IMR-90 (cell line): Measurements from ENCODE around the gene ABCG8. TPM values are rescaled to one million over a fixed set of nuclear protein-coding genes. Genes with fewer than 3 reads are reported as not detected.

Experiments
- ATAC-seq: fragments of 200-7000 bp; cut with Tn5 transposase; 2 replicates; pipeline ENCODE4 v1.9.1; 2020; ENCODE audit warnings: low read depth, mild to moderate bottlenecking, moderate library complexity
- BruUV-seq: library from RNA; stranded (reverse); fragments of 400-500 nt; replicated peaks from 2 replicates; lab custom pipeline; 2021; lab: Mats Ljungman, UMichigan
- CTCF ChIA-PET: fragments of 300-600 bp; formaldehyde crosslinking; extraction: SDS; loops from one replicate; lab custom pipeline; 2021; ENCODE audit warnings: antibody characterized with exemption; lab: Yijun Ruan, JAX
- POLR2A ChIA-PET: fragments of 300-600 bp; sonication (Branson Sonifier 250); formaldehyde crosslinking; loops from one replicate; lab custom pipeline; 2022; ENCODE audit warnings: antibody characterized with exemption; ENCODE audit not compliant: unreplicated experiment; lab: Charles Lee
- DNase-seq: peaks from one replicate; pipeline ENCODE4 v3.0.0; 2013
- H2AFZ ChIP-seq: replicated peaks from 2 replicates; pipeline ENCODE3; 2013; ENCODE audit warnings: low read length, mild to moderate bottlenecking; ENCODE audit not compliant: poor library complexity
- H2AK5ac ChIP-seq: 2 replicates; pipeline ENCODE4 v1.6.1; 2013; ENCODE audit warnings: low read depth, low read length, inconsistent platforms
- H2AK9ac ChIP-seq: replicated peaks from 2 replicates; pipeline ENCODE3; 2013; ENCODE audit warnings: mild to moderate bottlenecking, low read depth, low read length, moderate library complexity; ENCODE audit not compliant: poor library complexity
- H2BK120ac ChIP-seq: 2 replicates; pipeline ENCODE4 v1.6.1; 2013; ENCODE audit warnings: low read depth, low read length, inconsistent platforms
- H2BK15ac ChIP-seq: 3 replicates; pipeline ENCODE4 v1.6.1; 2013; ENCODE audit warnings: low read depth, low read length, inconsistent platforms
- H2BK20ac ChIP-seq: 2 replicates; pipeline ENCODE4 v1.6.1; 2013; ENCODE audit warnings: low read depth, mild to moderate bottlenecking, inconsistent platforms, low read length, moderate library complexity
- H2BK5ac ChIP-seq: 2 replicates; pipeline ENCODE4 v1.6.1; 2013; ENCODE audit warnings: mild to moderate bottlenecking, low read depth, low read length, inconsistent platforms; ENCODE audit not compliant: poor library complexity, severe bottlenecking
- H3K14ac ChIP-seq: replicated peaks from 2 replicates; pipeline ENCODE4 v1.6.1; 2013; ENCODE audit warnings: low read depth, low read length, inconsistent platforms
- H3K18ac ChIP-seq: 2 replicates; pipeline ENCODE4 v1.6.1; 2013; ENCODE audit warnings: low read depth, low read length, control low read depth
- H3K23ac ChIP-seq: 2 replicates; pipeline ENCODE4 v1.6.1; 2013; ENCODE audit warnings: low read depth, low read length, inconsistent platforms
- H3K27ac ChIP-seq: 2 replicates; pipeline ENCODE4 v1.5.1; 2013; ENCODE audit warnings: mild to moderate bottlenecking, control low read depth, low read length; ENCODE audit not compliant: insufficient read depth
- H3K27me3 ChIP-seq: 2 replicates; pipeline ENCODE4 v1.6.1; 2013; ENCODE audit warnings: low read length; ENCODE audit not compliant: control insufficient read depth, insufficient read depth
- H3K36me3 ChIP-seq: 2 replicates; pipeline ENCODE4 v1.6.1; 2013; ENCODE audit warnings: low read length, mixed read lengths; ENCODE audit not compliant: control insufficient read depth, insufficient read depth
- H3K4ac ChIP-seq: 2 replicates; pipeline ENCODE4 v1.6.1; 2013; ENCODE audit warnings: low read depth, low read length, inconsistent platforms
- H3K4me1 ChIP-seq: 2 replicates; pipeline ENCODE4 v1.6.1; 2013; ENCODE audit warnings: low read length, mixed read lengths; ENCODE audit not compliant: control insufficient read depth, insufficient read depth
- H3K4me2 ChIP-seq: 2 replicates; pipeline ENCODE4 v1.6.1; 2013; ENCODE audit warnings: low read depth, mild to moderate bottlenecking, control low read depth, low read length, moderate library complexity
- H3K4me3 ChIP-seq: 2 replicates; pipeline ENCODE4 v1.5.1; 2013; ENCODE audit warnings: low read depth, mild to moderate bottlenecking, control low read depth, low read length, moderate library complexity; ENCODE audit not compliant: insufficient read depth
- H3K56ac ChIP-seq: 2 replicates; pipeline ENCODE4 v1.6.1; 2013; ENCODE audit warnings: low read length, inconsistent platforms; ENCODE audit not compliant: insufficient read depth; ENCODE audit errors: extremely low read depth
- H3K79me1 ChIP-seq, 2 experiments: 2 replicates each; pipeline ENCODE4 v1.6.1; 2013; ENCODE audit warnings: low read length in 2 of 2, inconsistent platforms in 1 of 2, low read depth in 1 of 2
- H3K9ac ChIP-seq: 2 replicates; pipeline ENCODE4 v1.6.1; 2013; ENCODE audit warnings: low read depth, low read length, control low read depth
- H3K9me1 ChIP-seq: 2 replicates; pipeline ENCODE4 v1.6.1; 2013; ENCODE audit warnings: low read length, inconsistent platforms; ENCODE audit not compliant: insufficient read depth
- H3K9me3 ChIP-seq: 2 replicates; pipeline ENCODE4 v1.6.1; 2013; ENCODE audit warnings: low read length; ENCODE audit not compliant: control insufficient read depth, insufficient read depth
- H4K20me1 ChIP-seq: 2 replicates; pipeline ENCODE4 v1.6.1; 2013; ENCODE audit warnings: low read length, inconsistent platforms; ENCODE audit not compliant: insufficient read depth
- H4K5ac ChIP-seq: 2 replicates; pipeline ENCODE4 v1.6.1; 2013; ENCODE audit warnings: mild to moderate bottlenecking, low read depth, low read length, control low read depth
- H4K8ac ChIP-seq, 2 experiments: 2 replicates each; pipeline ENCODE4 v1.6.1; 2013; ENCODE audit warnings: low read depth in 2 of 2, low read length in 2 of 2, control low read depth in 1 of 2, inconsistent platforms in 1 of 2
- H4K91ac ChIP-seq: 2 replicates; pipeline ENCODE4 v1.6.1; 2013; ENCODE audit warnings: low read depth, low read length, inconsistent platforms; ENCODE audit not compliant: insufficient read depth
- BHLHE40 ChIP-seq: fragments of 150-350 bp; IDR thresholded peaks from 2 replicates; pipeline ENCODE4 v1.6.1; 2016; ENCODE audit warnings: mild to moderate bottlenecking, low read depth, low read length
- CEBPB ChIP-seq: IDR thresholded peaks from 2 replicates; pipeline ENCODE4 v1.6.1; 2012; ENCODE audit warnings: low read depth, low read length, improper control_type of control experiment
- CHD1 ChIP-seq: IDR thresholded peaks from 2 replicates; pipeline ENCODE4 v1.6.1; 2012; ENCODE audit warnings: low read depth, low read length, improper control_type of control experiment
- FOS ChIP-seq: fragments of 150-350 bp; IDR thresholded peaks from 2 replicates; pipeline ENCODE4 v1.6.1; 2016; ENCODE audit warnings: low read depth, low read length
- MAFK ChIP-seq: IDR thresholded peaks from 2 replicates; pipeline ENCODE4 v1.6.1; 2012; ENCODE audit warnings: low read depth, low read length, improper control_type of control experiment
- MXI1 ChIP-seq: IDR thresholded peaks from 2 replicates; pipeline ENCODE4 v1.6.1; 2012; ENCODE audit warnings: low read depth, mild to moderate bottlenecking, low read length, moderate library complexity, borderline replicate concordance
- NFE2L2 ChIP-seq: fragments of 150-350 bp; IDR thresholded peaks from 2 replicates; pipeline ENCODE4 v1.6.1; 2016; ENCODE audit warnings: low read depth, mild to moderate bottlenecking, low read length
- POLR2A ChIP-seq: IDR thresholded peaks from 2 replicates; pipeline ENCODE4 v1.6.1; 2012; ENCODE audit warnings: mild to moderate bottlenecking, low read depth, low read length
- RAD21 ChIP-seq: IDR thresholded peaks from 2 replicates; pipeline ENCODE4 v1.6.1; 2012; ENCODE audit warnings: low read length, improper control_type of control experiment
- WGBS, 2 experiments: methylation state at CpG; one replicate each; pipeline versions ENCODE4 v1.1.5 to v1.1.7; 2013; ENCODE audit warnings: missing lambda C conversion rate in 2 of 2; ENCODE audit not compliant: insufficient read length in 1 of 2; ENCODE audit errors: extremely low coverage in 2 of 2; 5-methylcytosine and 5-hydroxymethylcytosine counted together
- dilution Hi-C: fragments of 300-500 bp; cut with HindIII; formaldehyde crosslinking; loops from one replicate; pipeline ENCODE4 v1.14.3; 2018; ENCODE audit warnings: low sequenced_read_pairs; ENCODE audit not compliant: unreplicated experiment
- in situ Hi-C: fragments of 300-500 bp; cut with MboI; formaldehyde crosslinking; loops from 3 replicates; pipeline ENCODE4 v1.14.3; 2019; ENCODE audit warnings: low sequenced_read_pairs, inconsistent platforms, mixed read lengths
- intact Hi-C: fragments of 100-400 bp; cut with micrococcal nuclease; formaldehyde crosslinking; loops from 2 replicates; pipeline ENCODE4 v1.10.0; 2022
- polyA plus RNA-seq, 3 experiments: library from polyadenylated mRNA; depleted of rRNA; stranded (reverse); fragments of >200 nt; gene quantifications; 2 replicates each; pipeline ENCODE4 v1.2.3, GENCODE V29; 2012; ENCODE audit warnings: low replicate concordance in 1 of 3
- total RNA-seq: library from RNA; depleted of rRNA; stranded (reverse); fragments of >200 nt; gene quantifications from 2 replicates; pipeline ENCODE4 v1.2.3, GENCODE V29; 2012
- TF ChIP-seq, protein P1 (sequence below): conservative IDR thresholded peaks from 2 replicates; pipeline ENCODE4 v1.5.1; 2012; ENCODE audit warnings: mild to moderate bottlenecking, low read depth, low read length, improper control_type of control experiment

The ABCG8 gene
- total and polyA plus RNA-seq, 2 of the 4 experiments (the other 2 are of a cell fraction), result not detected

DNA sequence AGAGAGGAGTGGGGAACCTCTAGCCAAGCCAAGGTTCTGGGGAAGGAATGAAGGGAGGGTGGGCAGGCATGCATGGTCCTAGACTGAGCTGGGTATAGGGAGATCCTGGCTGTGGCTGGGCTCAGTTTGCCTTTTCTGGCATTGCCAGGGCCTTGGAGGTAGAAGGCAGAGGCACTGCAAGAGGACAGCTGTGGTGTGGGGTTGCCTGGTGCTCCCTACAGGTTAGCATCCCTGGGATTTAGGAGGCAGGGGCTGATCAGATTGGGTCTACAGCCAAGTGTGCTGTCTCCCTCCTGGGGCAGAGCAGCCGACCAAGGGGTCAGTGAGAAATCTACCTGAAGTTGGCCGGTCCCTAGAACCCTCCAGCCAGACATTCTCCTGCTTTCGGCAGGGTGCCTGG is 15.9 kb downstream of the ABCG8 start:
- POLR2A ChIA-PET, result no interaction called here
- Histone ChIP-seq H3K4me3 (no peak overlapping the region), H3K9me1 (no peaks in the 10 kb centered on the region), H3K4me1 (no peaks in the 10 kb centered on the region), H4K20me1 (no peaks in the 10 kb centered on the region), H3K27me3 (peaks cover 36% of the 10 kb centered on the region), H3K9me3 (no peaks in the 10 kb centered on the region), H3K4me2 (no peak overlapping the region), H4K8ac (no peak overlapping the region), H3K27ac (no peak overlapping the region), H2BK5ac (no peak overlapping the region), H3K18ac (no peak overlapping the region), H2BK20ac (no peak overlapping the region), H3K9ac (no peak overlapping the region), H3K4ac (no peak overlapping the region), H2AK9ac (no peak overlapping the region), H3K36me3 (no peaks in the 10 kb centered on the region), H2AFZ (no peak overlapping the region), H3K23ac (no peak overlapping the region), H3K14ac (no peak overlapping the region), H2AK5ac (no peak overlapping the region), H3K79me1 (no peaks in the 10 kb centered on the region), H2BK120ac (no peak overlapping the region), H4K5ac (no peak overlapping the region), H2BK15ac (no peak overlapping the region), H3K56ac (no peak overlapping the region), H4K91ac (no peak overlapping the region)
- in situ Hi-C loops, result no loop called here
- no TSS peak for BruUV-seq
- TF ChIP-seq CEBPB (no peak), MAFK (no peak), FOS (no peak), CHD1 (no peak), NFE2L2 (no peak), RAD21 (no peak), MXI1 (no peak), POLR2A (no peak), BHLHE40 (no peak)
- TF ChIP-seq, protein P1, sequence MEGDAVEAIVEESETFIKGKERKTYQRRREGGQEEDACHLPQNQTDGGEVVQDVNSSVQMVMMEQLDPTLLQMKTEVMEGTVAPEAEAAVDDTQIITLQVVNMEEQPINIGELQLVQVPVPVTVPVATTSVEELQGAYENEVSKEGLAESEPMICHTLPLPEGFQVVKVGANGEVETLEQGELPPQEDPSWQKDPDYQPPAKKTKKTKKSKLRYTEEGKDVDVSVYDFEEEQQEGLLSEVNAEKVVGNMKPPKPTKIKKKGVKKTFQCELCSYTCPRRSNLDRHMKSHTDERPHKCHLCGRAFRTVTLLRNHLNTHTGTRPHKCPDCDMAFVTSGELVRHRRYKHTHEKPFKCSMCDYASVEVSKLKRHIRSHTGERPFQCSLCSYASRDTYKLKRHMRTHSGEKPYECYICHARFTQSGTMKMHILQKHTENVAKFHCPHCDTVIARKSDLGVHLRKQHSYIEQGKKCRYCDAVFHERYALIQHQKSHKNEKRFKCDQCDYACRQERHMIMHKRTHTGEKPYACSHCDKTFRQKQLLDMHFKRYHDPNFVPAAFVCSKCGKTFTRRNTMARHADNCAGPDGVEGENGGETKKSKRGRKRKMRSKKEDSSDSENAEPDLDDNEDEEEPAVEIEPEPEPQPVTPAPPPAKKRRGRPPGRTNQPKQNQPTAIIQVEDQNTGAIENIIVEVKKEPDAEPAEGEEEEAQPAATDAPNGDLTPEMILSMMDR, result no peak
- CTCF ChIA-PET, result no interaction called here
- 100% methylated on average over 1 of the region's 3 CpGs; no CpG with 5 or more reads in 1 of the 2 experiments for WGBS, 2 experiments
- DNase-seq (no peak), ATAC-seq (no peak)
- intact Hi-C loops, result no loop called here
- dilution Hi-C loops, result no loop called here
